BJ (cell line): ENCODE measurements around the gene C16orf92. TPM values are rescaled to one million over a fixed set of nuclear protein-coding genes. Genes with fewer than 3 reads are reported as not detected.

Source experiments
- CTCF ChIA-PET: fragments of 350-600 bp; formaldehyde crosslinking; extraction: SDS; loops from one replicate; lab custom pipeline; 2021; ENCODE audit warnings: antibody characterized with exemption, inconsistent platforms; lab: Yijun Ruan, JAX
- POLR2A ChIA-PET: fragments of 300-600 bp; sonication (Branson Sonifier 250); formaldehyde crosslinking; extraction: SDS; loops from one replicate; lab custom pipeline; 2021; ENCODE audit warnings: antibody characterized with exemption; lab: Charles Lee
- DNase-seq: peaks from one replicate; pipeline ENCODE4 v3.0.0-alpha.2; 2011; ENCODE audit warnings: low read depth
- H3K27me3 ChIP-seq: 2 replicates; pipeline ENCODE4 v1.6.0; 2011; ENCODE audit warnings: low read length; ENCODE audit not compliant: control insufficient read depth, insufficient read depth
- H3K36me3 ChIP-seq: 2 replicates; pipeline ENCODE4 v1.5.1; 2011; ENCODE audit warnings: low read length; ENCODE audit not compliant: control insufficient read depth, insufficient read depth
- H3K4me3 ChIP-seq: 2 replicates; pipeline ENCODE4 v1.5.1; 2011; ENCODE audit warnings: low read depth, mild to moderate bottlenecking, control low read depth, low read length
- polyA plus RNA-seq: library from polyadenylated mRNA; depleted of rRNA; stranded (reverse); fragments of >200 nt; gene quantifications from 2 replicates; pipeline ENCODE4 v1.2.3, GENCODE V29; 2011
- TF ChIP-seq, protein P1 (sequence below): IDR thresholded peaks from 2 replicates; pipeline ENCODE4 v1.5.1; 2011; ENCODE audit warnings: low read depth, mild to moderate bottlenecking, control low read depth, inconsistent platforms, low read length, moderate library complexity; ENCODE audit not compliant: insufficient read depth

C16orf92 gene
- polyA plus RNA-seq, 1 experiment: not detected

DNA sequence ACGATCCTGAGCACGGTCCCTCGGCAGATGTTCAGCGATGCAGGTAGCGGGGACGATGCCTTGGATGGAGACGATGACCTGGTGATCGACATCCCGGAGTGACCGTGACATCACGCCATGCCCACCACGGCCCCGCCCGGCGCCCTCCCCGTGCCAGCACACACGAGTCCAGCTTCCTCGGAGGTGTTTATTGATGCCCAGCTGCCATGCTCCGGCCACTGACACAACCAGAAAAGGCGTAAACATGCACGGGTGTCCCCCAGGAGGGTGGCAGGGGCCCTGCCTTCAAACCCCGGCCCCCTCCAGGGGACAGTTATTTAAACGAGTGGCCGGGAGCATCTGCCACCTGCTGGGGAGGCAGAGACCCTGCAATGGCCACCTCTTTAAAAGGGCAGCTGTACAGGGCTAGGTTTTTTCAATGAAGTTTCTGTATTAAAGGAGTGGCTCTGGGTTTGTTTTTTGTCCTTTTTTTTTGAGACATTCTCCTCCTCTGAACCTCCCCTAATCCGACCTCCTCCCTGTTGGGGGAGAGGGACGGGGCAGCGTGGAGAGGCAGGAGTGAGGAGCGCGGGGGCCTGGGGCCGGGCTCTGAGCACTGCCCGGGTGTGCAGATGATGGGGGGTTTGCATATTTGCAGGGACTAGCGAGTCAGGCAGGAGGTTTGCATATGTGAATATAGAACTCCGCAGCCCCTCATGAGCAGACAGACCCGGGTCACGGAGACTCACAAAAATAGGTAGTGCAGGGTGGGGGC is 17.5 kb upstream of the C16orf92 start:
- DNase-seq: no peak
- Histone ChIP-seq H3K36me3 (peaks cover 12% of the 10 kb centered on the region), H3K4me3 (no peak overlapping the region), H3K27me3 (peaks cover 7% of the 10 kb centered on the region)
- ChIA-PET CTCF (interaction anchor here (0.5 to 2.2 kb wide), 16 partner anchors 9 to 409 kb away, joined by 3 to 10 read pairs (median 4); partner anchors contain the start of genes ASPHD1 and INO80E), POLR2A (no interaction called here)
- TF ChIP-seq, protein P1, sequence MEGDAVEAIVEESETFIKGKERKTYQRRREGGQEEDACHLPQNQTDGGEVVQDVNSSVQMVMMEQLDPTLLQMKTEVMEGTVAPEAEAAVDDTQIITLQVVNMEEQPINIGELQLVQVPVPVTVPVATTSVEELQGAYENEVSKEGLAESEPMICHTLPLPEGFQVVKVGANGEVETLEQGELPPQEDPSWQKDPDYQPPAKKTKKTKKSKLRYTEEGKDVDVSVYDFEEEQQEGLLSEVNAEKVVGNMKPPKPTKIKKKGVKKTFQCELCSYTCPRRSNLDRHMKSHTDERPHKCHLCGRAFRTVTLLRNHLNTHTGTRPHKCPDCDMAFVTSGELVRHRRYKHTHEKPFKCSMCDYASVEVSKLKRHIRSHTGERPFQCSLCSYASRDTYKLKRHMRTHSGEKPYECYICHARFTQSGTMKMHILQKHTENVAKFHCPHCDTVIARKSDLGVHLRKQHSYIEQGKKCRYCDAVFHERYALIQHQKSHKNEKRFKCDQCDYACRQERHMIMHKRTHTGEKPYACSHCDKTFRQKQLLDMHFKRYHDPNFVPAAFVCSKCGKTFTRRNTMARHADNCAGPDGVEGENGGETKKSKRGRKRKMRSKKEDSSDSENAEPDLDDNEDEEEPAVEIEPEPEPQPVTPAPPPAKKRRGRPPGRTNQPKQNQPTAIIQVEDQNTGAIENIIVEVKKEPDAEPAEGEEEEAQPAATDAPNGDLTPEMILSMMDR: peak; percentile 92

DNA sequence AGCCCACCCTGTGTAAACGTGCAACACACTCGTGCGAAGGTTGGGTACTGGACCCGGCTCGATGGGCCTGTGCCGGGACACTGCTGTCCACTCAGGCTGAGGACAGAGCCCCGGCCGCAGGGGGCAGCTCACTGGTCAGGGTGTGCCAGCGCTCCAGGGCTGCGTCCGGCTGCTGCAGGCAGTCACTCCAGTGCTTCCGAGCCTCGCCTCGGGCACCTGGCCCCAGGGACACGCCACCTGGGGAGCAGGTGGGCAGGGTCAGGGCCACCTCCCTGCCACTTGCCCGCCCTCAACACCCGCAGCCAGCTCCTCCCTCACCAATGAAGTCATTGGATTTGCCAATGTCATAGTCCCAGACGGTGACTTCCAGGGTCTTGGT is 16.9 kb upstream of the C16orf92 start:
- ChIA-PET POLR2A (no interaction called here), CTCF (interaction anchor here (0.6 to 2.2 kb wide), 13 partner anchors 9 to 307 kb away, joined by 3 to 10 read pairs (median 4); partner anchors contain the start of genes ASPHD1 and INO80E)
- H3K4me3 ChIP-seq: no peak overlapping the region
- DNase-seq: no peak
- peaks cover 9% of the 10 kb centered on the region for H3K27me3 ChIP-seq
- TF ChIP-seq, protein P1: no peak
- H3K36me3 ChIP-seq: peaks cover 9% of the 10 kb centered on the region

DNA sequence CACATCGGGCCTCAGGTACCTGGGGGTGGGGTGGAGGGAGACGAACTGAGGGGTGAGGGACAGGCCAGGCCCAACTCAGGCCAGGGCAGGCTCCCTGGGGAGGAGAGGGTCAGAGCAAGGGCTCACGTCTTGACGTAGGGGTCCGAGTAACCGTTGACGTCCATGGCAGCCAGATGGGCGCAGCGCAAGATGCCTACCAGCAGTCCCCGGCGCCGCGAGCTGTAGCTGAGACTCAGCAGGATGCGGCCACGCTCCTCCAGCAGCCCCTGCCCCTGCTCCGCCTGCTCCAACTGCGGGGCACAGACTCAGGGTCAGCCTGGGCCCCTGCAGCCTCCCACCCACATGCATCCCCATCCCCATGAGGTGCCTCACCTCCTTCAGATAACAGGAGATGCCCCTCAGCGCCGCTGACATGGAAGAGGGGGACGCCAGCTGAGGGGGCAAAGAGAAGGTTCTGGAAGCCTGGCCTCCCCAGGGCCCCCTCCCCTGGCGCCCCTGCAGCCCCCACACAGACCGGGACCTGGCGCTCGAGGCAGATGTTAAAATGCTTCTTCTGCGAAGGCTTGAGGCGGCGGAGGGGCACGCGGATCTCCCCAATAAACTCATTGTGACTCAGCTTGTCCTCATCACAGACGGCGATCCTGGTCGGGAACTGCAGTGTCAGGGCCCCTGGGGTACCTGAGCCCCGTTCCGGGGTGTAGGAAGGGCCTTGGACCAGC is 16.2 kb upstream of the C16orf92 start:
- POLR2A ChIA-PET: no interaction called here
- CTCF ChIA-PET: interaction anchor here (1.2 to 2.2 kb wide), 2 partner anchors 12 to 106 kb away, joined by 5 to 6 read pairs; partner anchors contain the start of gene ASPHD1

DNA sequence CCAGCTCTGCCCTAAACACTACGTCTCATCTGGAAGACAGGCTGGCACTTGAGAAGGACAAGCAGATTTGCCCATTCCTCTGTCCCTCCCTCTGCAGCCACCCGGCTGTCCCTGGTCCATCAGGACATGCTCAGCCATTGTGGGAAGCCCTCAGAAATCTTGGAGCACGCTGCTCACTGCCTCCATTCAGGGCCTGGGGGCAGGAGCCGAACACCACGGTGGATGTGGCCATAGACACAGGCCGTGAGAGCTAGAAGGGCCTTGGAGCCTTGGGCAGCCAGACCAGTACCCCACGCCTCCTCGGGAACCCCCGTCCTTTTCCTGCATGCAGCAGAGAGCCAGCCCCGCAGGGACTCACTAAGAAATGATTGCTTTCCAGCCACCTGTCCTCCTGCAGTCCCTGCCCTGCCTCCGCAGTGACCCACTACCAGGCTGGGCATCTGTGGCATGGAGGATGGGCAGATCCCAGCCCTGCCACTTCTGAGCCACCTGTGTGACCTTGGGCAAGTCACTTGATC is 15.6 kb upstream of the C16orf92 start:
- DNase-seq: no peak
- ChIA-PET POLR2A (no interaction called here), CTCF (interaction anchor here (2.2 kb wide), 1 partner anchor 11 kb away, joined by 6 read pairs; no protein-coding TSS in a partner anchor)
- TF ChIP-seq, protein P1: no peak
- peaks cover 7% of the 10 kb centered on the region for H3K36me3 ChIP-seq
- no peak overlapping the region for H3K4me3 ChIP-seq
- H3K27me3 ChIP-seq: peaks cover 11% of the 10 kb centered on the region

More for the DNA sequence above, 16.2 kb upstream of the C16orf92 start:
- peaks cover 9% of the 10 kb centered on the region for H3K36me3 ChIP-seq
- H3K27me3 ChIP-seq: peaks cover 11% of the 10 kb centered on the region
- DNase-seq: no peak
- no peak overlapping the region for H3K4me3 ChIP-seq
- TF ChIP-seq, protein P1: no peak
